Muscle of leg (tissue), 11 donors: ENCODE results near the gene MEGF11. TPM values are rescaled to one million over a fixed set of nuclear protein-coding genes. Genes with fewer than 3 reads are reported as not detected.

ENCODE experiments used
- DNase-seq: peaks from one replicate; pipeline ENCODE4 v3.0.0; 2013
- H3K27ac ChIP-seq: one replicate; pipeline ENCODE4 v1.5.1; 2013; ENCODE audit warnings: mild to moderate bottlenecking, low read length, control low read depth
- H3K27me3 ChIP-seq: one replicate; pipeline ENCODE4 v1.6.1; 2013; ENCODE audit warnings: low read length; ENCODE audit not compliant: control insufficient read depth, insufficient read depth
- H3K36me3 ChIP-seq: one replicate; pipeline ENCODE4 v1.6.1; 2013; ENCODE audit warnings: low read length; ENCODE audit not compliant: control insufficient read depth, insufficient read depth
- H3K4me1 ChIP-seq: one replicate; pipeline ENCODE4 v1.6.1; 2013; ENCODE audit warnings: low read length; ENCODE audit not compliant: control insufficient read depth, insufficient read depth
- H3K4me3 ChIP-seq: one replicate; pipeline ENCODE4 v1.5.1; 2013; ENCODE audit warnings: low read length, control low read depth
- H3K9me3 ChIP-seq: replicated peaks from 2 replicates; pipeline ENCODE4 v1.6.1; 2013; ENCODE audit warnings: low read depth, low read length; ENCODE audit not compliant: control insufficient read depth
- WGBS: methylation state at CpG from one replicate; pipeline ENCODE4 v1.1.5; 2013; ENCODE audit warnings: missing lambda C conversion rate; ENCODE audit not compliant: insufficient coverage; 5-methylcytosine and 5-hydroxymethylcytosine counted together
- polyA plus RNA-seq, 8 donors: library from polyadenylated mRNA; unstranded; fragments of 120-200 nt; gene quantifications; one replicate each; pipeline versions ENCODE4 v1.2.1 to v1.2.3, GENCODE V29; 2013; ENCODE audit warnings: inconsistent platforms in 1 of 8, low replicate concordance in 1 of 8; ENCODE audit not compliant: insufficient read length in 8 of 8, insufficient read depth in 1 of 8
- total RNA-seq: library from RNA; stranded (reverse); fragments of 120-200 nt; gene quantifications from one replicate; pipeline ENCODE4 v1.2.4, GENCODE V29; 2013

Gene MEGF11
- total and polyA plus RNA-seq, 9 donors = 0.13 to 0.68 (median 0.31) TPM

- Histone ChIP-seq H3K27me3 (peaks cover 5% of the 10 kb centered on the region), H3K27ac (no peak overlapping the region), H3K4me3 (no peak overlapping the region), H3K4me1 (no peaks in the 10 kb centered on the region), H3K36me3 (no peaks in the 10 kb centered on the region), H3K9me3 (no peaks in the 10 kb centered on the region)
- WGBS = no CpG with 5 or more reads among the region's 2 CpGs
- no peak for DNase-seq
These were observed 297.2 kb downstream of the MEGF11 start for GRCh38 chr15:65956307-65956706.

DNA sequence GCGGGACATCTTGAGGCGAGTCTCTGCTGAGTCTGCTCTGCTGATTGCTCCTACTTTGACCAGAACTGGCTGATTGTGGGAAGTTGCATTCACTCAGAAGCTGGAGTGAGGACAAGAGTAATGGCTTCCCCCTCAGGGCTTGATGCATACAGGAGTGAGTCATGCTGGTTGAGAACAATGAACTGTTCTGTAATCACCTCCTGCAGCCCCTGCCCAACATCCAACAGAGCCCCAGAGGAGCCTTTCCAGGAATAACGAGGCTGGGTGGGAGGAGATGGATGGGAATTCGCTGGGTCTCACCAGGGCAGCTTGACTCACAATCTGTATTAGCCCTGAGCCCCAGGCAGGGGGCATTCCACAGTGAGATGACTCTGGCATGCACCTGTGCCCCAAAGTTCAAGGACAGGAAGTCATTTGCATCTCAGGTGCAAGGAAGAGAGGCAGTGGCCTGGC lies 299.2 kb downstream of the MEGF11 start:
- Histone ChIP-seq H3K27me3 (peaks cover 6% of the 10 kb centered on the region), H3K4me1 (no peaks in the 10 kb centered on the region), H3K36me3 (no peaks in the 10 kb centered on the region), H3K4me3 (no peak overlapping the region), H3K9me3 (no peaks in the 10 kb centered on the region), H3K27ac (no peak overlapping the region)
- DNase-seq = no peak
- 53% methylated on average over 2 of the region's 4 CpGs for WGBS

DNA sequence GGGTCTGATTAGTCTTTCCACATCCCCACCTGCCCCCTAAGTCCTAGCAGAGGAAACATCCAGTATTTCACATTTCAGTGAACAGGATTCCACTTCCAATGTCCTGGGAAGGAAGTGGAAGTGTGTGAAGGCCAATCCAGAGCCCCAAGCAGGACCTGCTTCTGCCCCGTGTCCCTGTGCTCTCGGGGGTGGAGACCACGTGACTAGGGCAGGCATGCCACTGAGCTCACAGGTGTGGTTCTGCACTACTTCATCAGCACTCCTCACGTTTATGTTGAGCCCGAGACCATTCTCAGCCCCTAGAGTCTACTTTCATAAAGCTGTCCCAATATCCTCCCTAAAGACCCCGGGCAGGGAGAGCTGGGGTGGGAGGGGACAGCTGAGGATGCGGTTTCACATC lies 299.9 kb downstream of the MEGF11 start:
- H3K9me3 ChIP-seq = no peaks in the 10 kb centered on the region
- no peak overlapping the region for H3K4me3 ChIP-seq
- no peaks in the 10 kb centered on the region for H3K36me3 ChIP-seq
- 74% methylated on average over 4 of the region's 7 CpGs for WGBS
- H3K27me3 ChIP-seq = peaks cover 10% of the 10 kb centered on the region
- no peak for DNase-seq
- H3K27ac ChIP-seq = no peak overlapping the region
- no peaks in the 10 kb centered on the region for H3K4me1 ChIP-seq

- DNase-seq = peak; percentile 69
- peaks cover 10% of the 10 kb centered on the region for H3K27me3 ChIP-seq
- no peak overlapping the region for H3K4me3 ChIP-seq
- no peak overlapping the region for H3K27ac ChIP-seq
- H3K36me3 ChIP-seq = no peaks in the 10 kb centered on the region
- H3K9me3 ChIP-seq = no peaks in the 10 kb centered on the region
- WGBS = 38% methylated on average over 7 of the region's 7 CpGs
- H3K4me1 ChIP-seq = no peaks in the 10 kb centered on the region
These were observed 301.0 kb downstream of the MEGF11 start for GRCh38 chr15:65952391-65953053.

GRCh38 chr15:65951007-65951406 lies 302.5 kb downstream of the MEGF11 start:
- Histone ChIP-seq H3K36me3 (no peaks in the 10 kb centered on the region), H3K4me1 (no peaks in the 10 kb centered on the region), H3K27ac (no peak overlapping the region), H3K9me3 (no peaks in the 10 kb centered on the region), H3K27me3 (peaks cover 10% of the 10 kb centered on the region), H3K4me3 (no peak overlapping the region)
- DNase-seq = no peak
- 88% methylated on average over 2 of the region's 2 CpGs for WGBS

DNA sequence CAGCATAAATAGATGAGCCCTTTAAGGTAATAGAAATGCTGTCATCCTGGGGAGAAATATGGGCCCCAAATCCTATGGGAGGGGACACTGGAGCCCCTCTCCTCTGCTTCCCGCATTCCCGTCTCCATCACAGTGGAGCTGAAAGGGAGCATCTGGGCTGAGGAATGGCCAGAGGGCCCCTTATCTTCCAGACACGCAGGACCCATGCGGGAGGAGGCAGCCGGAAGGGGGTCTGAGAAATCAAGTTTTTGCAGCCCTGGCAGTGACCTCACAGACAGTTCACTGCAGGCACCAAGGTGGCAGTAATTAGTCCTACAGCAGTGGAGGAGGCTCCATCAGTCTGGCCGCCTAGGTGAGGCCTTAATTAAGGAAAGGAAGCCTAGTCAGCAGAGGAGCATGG lies 304.1 kb downstream of the MEGF11 start:
- peaks cover 10% of the 10 kb centered on the region for H3K27me3 ChIP-seq

DNA sequence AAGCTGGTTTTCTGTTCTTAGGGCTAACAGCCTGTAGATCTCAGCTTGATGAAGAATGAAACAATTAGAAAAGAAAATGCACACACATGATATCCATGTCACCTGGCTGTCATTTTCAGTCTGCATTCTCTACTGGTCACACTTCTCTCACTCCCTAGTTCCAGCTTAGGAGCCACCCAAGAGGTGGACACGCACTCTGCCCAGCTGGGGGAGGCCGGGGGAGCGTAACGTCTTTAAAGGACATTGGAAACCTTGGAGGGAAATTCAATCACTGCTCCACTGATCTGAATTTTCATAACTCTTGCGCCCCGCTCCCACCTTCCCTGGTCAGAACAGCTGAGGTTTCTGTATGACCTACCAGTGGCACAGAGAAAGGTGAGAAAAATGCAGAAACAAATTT lies 304.5 kb downstream of the MEGF11 start:
- no peaks in the 10 kb centered on the region for H3K9me3 ChIP-seq
- no peak for DNase-seq
- H3K4me1 ChIP-seq = no peaks in the 10 kb centered on the region
- WGBS = 90% methylated on average over 2 of the region's 6 CpGs
- H3K27me3 ChIP-seq = peaks cover 10% of the 10 kb centered on the region
- H3K36me3 ChIP-seq = no peaks in the 10 kb centered on the region
- H3K27ac ChIP-seq = no peak overlapping the region
- H3K4me3 ChIP-seq = no peak overlapping the region

More for the DNA sequence above, 304.1 kb downstream of the MEGF11 start:
- Histone ChIP-seq H3K36me3 (no peaks in the 10 kb centered on the region), H3K4me3 (no peak overlapping the region), H3K9me3 (no peaks in the 10 kb centered on the region), H3K4me1 (no peaks in the 10 kb centered on the region), H3K27ac (no peak overlapping the region)
- no peak for DNase-seq
- 42% methylated on average over 4 of the region's 6 CpGs for WGBS

GRCh38 chr15:65948383-65948782 lies 305.2 kb downstream of the MEGF11 start:
- H3K27ac ChIP-seq = no peak overlapping the region
- no peaks in the 10 kb centered on the region for H3K36me3 ChIP-seq
- H3K4me3 ChIP-seq = no peak overlapping the region
- H3K27me3 ChIP-seq = peaks cover 10% of the 10 kb centered on the region
- no peaks in the 10 kb centered on the region for H3K4me1 ChIP-seq
- no peak for DNase-seq
- no peaks in the 10 kb centered on the region for H3K9me3 ChIP-seq
- WGBS = 83% methylated on average over 3 of the region's 8 CpGs

DNA sequence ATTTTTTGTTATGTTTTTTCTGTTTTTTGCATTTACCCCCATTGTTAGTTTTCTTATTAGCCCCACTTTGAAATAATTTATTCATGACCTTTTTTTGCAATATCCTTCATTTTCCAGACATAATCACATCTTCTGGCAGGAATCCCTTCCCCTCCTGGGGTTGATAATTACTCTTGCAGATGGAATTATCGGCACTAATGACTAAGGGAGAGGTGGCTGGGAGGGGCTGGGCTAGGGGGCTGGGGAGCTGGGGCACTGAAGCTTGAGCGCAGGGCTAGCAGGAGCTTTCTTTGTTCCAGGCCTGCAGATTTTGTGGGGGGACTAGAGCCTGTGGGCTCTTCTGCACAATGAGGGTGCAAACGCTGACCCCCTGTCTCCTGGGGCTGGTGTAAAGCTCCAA lies 306.5 kb downstream of the MEGF11 start:
- Histone ChIP-seq H3K9me3 (no peaks in the 10 kb centered on the region), H3K27me3 (peaks cover 10% of the 10 kb centered on the region), H3K4me1 (no peaks in the 10 kb centered on the region), H3K4me3 (no peak overlapping the region), H3K27ac (no peak overlapping the region), H3K36me3 (no peaks in the 10 kb centered on the region)
- no peak for DNase-seq
- 83% methylated on average over 1 of the region's 3 CpGs for WGBS

DNA sequence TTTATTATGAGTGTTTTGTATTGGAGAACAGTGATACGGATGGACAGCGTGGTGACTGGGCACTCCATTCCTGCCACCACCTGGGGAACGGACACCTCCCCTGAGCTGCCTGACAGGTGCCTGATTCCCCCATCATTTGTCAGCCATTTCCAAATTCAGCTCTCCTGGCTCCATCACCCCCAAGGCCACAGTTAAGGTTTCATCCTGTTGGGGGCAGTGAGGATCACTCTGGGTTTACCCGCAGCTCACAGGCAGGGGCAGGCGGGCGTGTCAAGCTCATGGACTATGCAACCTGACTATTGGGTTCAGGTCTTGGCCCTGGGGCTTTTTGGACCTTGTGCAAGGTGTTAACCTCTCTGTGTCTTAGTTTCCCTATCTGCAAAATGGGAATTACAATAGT lies 307.9 kb downstream of the MEGF11 start:
- 83% methylated on average over 1 of the region's 6 CpGs for WGBS
- Histone ChIP-seq H3K9me3 (no peaks in the 10 kb centered on the region), H3K4me3 (no peak overlapping the region), H3K4me1 (no peaks in the 10 kb centered on the region), H3K27me3 (peaks cover 14% of the 10 kb centered on the region), H3K27ac (no peak overlapping the region), H3K36me3 (no peaks in the 10 kb centered on the region)
- no peak for DNase-seq

DNA sequence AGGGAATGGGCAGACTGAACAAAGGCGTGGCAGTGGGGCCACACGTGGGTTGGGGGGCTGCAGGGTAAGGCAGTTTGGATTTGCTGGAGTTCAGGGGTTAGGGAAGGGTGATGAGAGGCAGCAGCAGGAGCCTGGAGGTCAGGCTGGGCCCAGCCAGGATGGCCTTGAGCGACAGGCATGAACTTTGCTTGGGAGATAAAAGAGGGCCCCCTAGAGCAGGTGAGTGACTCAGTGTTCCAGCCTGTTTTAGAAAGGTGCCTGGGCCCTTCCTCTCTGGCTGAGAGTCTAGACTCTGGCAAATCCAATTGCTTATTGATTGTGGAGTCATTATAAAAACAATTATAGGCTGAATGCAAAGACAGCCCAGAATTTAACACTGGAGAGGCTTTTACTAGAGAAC lies 309.1 kb downstream of the MEGF11 start:
- H3K27me3 ChIP-seq = peaks cover 9% of the 10 kb centered on the region
- H3K36me3 ChIP-seq = no peaks in the 10 kb centered on the region
- no peak overlapping the region for H3K4me3 ChIP-seq
- WGBS = 73% methylated on average over 3 of the region's 3 CpGs
- H3K27ac ChIP-seq = no peak overlapping the region
- no peaks in the 10 kb centered on the region for H3K9me3 ChIP-seq
- H3K4me1 ChIP-seq = no peaks in the 10 kb centered on the region
- DNase-seq = no peak
